ENCODE data around the gene RASAL2.

DNA sequence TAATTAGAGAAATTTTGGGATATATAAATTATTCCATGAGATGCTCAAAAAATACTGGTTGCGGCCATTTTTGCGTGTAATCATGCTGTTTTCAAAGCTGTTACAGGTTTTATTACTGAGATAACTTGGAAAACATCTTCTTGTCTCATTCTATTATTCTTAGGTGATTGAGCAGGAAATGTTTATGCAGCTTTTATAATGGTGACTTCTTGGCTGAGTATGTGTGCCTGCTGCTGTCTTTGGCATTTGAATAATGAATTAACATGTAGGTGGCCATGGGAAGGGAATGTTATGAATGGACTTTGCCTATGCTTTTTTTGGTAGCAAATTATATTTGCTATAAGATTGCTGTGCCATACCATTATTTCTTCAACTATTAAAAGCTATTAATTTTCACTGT lies 52.5 kb downstream of the RASAL2 start:
- TF ChIP-seq POLR2A (IDR thresholded peaks at IDR 0.05; ENCODE audit: low read length): no peak
- no peak for TF ChIP-seq GATA1 (IDR thresholded peaks at IDR 0.05; ENCODE audit: low read depth, low read length)

Measured in erythroblast (primary cell).